Colonic mucosa (tissue), 4 donors: ENCODE results near the gene CLIC5. TPM values are rescaled to one million over a fixed set of nuclear protein-coding genes. Genes with fewer than 3 reads are reported as not detected.

ENCODE experiments used
- DNase-seq: peaks from one replicate; pipeline ENCODE4 v3.0.0-alpha.2; 2020
- H3K27ac ChIP-seq: fragments of 200-600 bp; one replicate; pipeline ENCODE4 v1.8.0; 2021
- H3K27me3 ChIP-seq: fragments of 200-600 bp; one replicate; pipeline ENCODE4 v1.8.0; 2021
- H3K36me3 ChIP-seq: fragments of 200-600 bp; one replicate; pipeline ENCODE4 v1.8.0; 2021
- H3K4me1 ChIP-seq: fragments of 200-600 bp; one replicate; pipeline ENCODE4 v1.8.0; 2021; ENCODE audit warnings: mild to moderate bottlenecking
- H3K4me3 ChIP-seq: fragments of 200-600 bp; one replicate; pipeline ENCODE4 v1.8.0; 2021
- H3K9ac ChIP-seq, 2 donors: one replicate each; pipeline ENCODE4 v1.7.0; 2013; ENCODE audit warnings: control low read depth in 2 of 2, low read depth in 2 of 2, low read length in 2 of 2
- H3K9me3 ChIP-seq: fragments of 200-600 bp; one replicate; pipeline ENCODE4 v1.8.0; 2021
- CTCF ChIP-seq: fragments of 200-600 bp; IDR thresholded peaks from one replicate; pipeline ENCODE4 v1.8.0; 2022; ENCODE audit warnings: antibody characterized with exemption, mild to moderate bottlenecking
- intact Hi-C: fragments of 100-400 bp; cut with DNase I; formaldehyde crosslinking; loops from one replicate; pipeline ENCODE4 v1.14.1; 2022
- total RNA-seq, 2 donors: library from RNA; stranded (reverse); fragmentation: NEBNext Ultra II Directional in 1 of 2; extraction: Animal tissue kit (Norgen Biotek cat#: 25700) in 1 of 2; gene quantifications; one replicate each; pipeline ENCODE4 v1.2.1, GENCODE V29; 2021
- donor health status: healthy.
- donor health status: DM: no; HTN: no; CAD: no.
- donor health status: DM: no; HTN: no; CAD: no.

CLIC5 gene
- total RNA-seq, 2 donors from 2014 or later, result 72.8 to 74.9 TPM

- no peak for TF ChIP-seq CTCF
- no peaks in the 10 kb centered on the region for H3K4me1 ChIP-seq
- no peaks in the 10 kb centered on the region for H3K36me3 ChIP-seq
- no peaks in the 10 kb centered on the region for H3K9me3 ChIP-seq
- intact Hi-C loops, result no loop called here
- H3K4me3 ChIP-seq, result no peak overlapping the region
- no peak overlapping the region for H3K27ac ChIP-seq
- no peak overlapping the region for H3K9ac ChIP-seq
- no peak for DNase-seq
- H3K27me3 ChIP-seq, result no peaks in the 10 kb centered on the region
Measured at GRCh38 chr6:45872827-45873365, 142.8 kb downstream of the CLIC5 start.

- Histone ChIP-seq H3K4me1 (no peaks in the 10 kb centered on the region), H3K27ac (no peak overlapping the region), H3K9ac (no peak overlapping the region), H3K9me3 (no peaks in the 10 kb centered on the region), H3K4me3 (no peak overlapping the region), H3K27me3 (no peaks in the 10 kb centered on the region), H3K36me3 (no peaks in the 10 kb centered on the region)
- no peak for TF ChIP-seq CTCF
- intact Hi-C loops, result no loop called here
- DNase-seq, result no peak
Measured at GRCh38 chr6:45870531-45870930, 145.1 kb downstream of the CLIC5 start.

GRCh38 chr6:45864651-45865050, 151.0 kb downstream of the CLIC5 start:
- intact Hi-C loops, result no loop called here
- Histone ChIP-seq H3K27me3 (no peaks in the 10 kb centered on the region), H3K9ac (no peak overlapping the region), H3K4me1 (no peaks in the 10 kb centered on the region), H3K36me3 (no peaks in the 10 kb centered on the region), H3K27ac (no peak overlapping the region), H3K9me3 (no peaks in the 10 kb centered on the region), H3K4me3 (no peak overlapping the region)
- no peak for TF ChIP-seq CTCF
- DNase-seq, result no peak

- intact Hi-C loops, result no loop called here
- Histone ChIP-seq H3K4me1 (no peaks in the 10 kb centered on the region), H3K4me3 (no peak overlapping the region), H3K27me3 (no peaks in the 10 kb centered on the region), H3K9me3 (no peaks in the 10 kb centered on the region), H3K9ac (no peak overlapping the region), H3K27ac (no peak overlapping the region), H3K36me3 (no peaks in the 10 kb centered on the region)
- no peak for TF ChIP-seq CTCF
- no peak for DNase-seq
Measured at GRCh38 chr6:45858691-45859090, 157.0 kb downstream of the CLIC5 start.

- intact Hi-C loops, result no loop called here
- Histone ChIP-seq H3K4me3 (no peak overlapping the region), H3K27ac (no peak overlapping the region), H3K9me3 (no peaks in the 10 kb centered on the region), H3K27me3 (no peaks in the 10 kb centered on the region), H3K4me1 (no peaks in the 10 kb centered on the region), H3K36me3 (no peaks in the 10 kb centered on the region), H3K9ac (no peak overlapping the region)
- no peak for TF ChIP-seq CTCF
- no peak for DNase-seq
Measured at GRCh38 chr6:45857827-45858226, 157.8 kb downstream of the CLIC5 start.
